ENCODE measurements around the gene RTL1.

DNA sequence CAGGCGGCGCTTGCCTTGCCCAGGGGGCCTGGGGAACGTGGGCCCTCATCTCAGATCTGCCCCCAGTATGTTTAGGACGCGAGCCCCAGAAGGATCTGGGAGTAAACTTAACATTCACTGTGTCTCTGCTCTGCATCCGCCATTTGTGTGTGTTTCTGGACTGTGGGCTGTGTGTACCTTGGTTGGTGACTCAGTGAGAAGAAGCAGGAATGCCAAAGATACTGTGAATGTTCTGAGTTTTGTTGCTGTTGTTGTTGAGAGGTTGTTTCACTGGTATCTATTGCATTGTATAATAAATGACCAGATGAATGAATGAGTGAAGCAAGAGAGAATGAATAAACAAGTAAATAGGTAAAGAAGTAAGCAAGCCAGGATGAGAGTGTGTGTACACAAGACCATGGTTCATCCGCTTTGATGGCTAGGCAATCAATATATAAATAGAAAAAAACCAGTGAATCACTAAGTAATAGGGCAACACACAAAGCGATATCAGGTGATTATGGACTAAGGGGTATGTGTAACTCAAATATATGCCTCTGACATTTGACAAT lies 57.1 kb downstream of the RTL1 start:
- TF ChIP-seq, protein P1, sequence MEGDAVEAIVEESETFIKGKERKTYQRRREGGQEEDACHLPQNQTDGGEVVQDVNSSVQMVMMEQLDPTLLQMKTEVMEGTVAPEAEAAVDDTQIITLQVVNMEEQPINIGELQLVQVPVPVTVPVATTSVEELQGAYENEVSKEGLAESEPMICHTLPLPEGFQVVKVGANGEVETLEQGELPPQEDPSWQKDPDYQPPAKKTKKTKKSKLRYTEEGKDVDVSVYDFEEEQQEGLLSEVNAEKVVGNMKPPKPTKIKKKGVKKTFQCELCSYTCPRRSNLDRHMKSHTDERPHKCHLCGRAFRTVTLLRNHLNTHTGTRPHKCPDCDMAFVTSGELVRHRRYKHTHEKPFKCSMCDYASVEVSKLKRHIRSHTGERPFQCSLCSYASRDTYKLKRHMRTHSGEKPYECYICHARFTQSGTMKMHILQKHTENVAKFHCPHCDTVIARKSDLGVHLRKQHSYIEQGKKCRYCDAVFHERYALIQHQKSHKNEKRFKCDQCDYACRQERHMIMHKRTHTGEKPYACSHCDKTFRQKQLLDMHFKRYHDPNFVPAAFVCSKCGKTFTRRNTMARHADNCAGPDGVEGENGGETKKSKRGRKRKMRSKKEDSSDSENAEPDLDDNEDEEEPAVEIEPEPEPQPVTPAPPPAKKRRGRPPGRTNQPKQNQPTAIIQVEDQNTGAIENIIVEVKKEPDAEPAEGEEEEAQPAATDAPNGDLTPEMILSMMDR (IDR thresholded peaks at IDR 0.05): no peak
- TF ChIP-seq TEAD4 (IDR thresholded peaks at IDR 0.05; ENCODE audit: borderline replicate concordance, insufficient read depth) (no peak), GABPA (IDR thresholded peaks at IDR 0.05; ENCODE audit: low read depth) (no peak), RCOR1 (IDR thresholded peaks at IDR 0.05; ENCODE audit: low read length) (no peak), FOXM1 (IDR thresholded peaks at IDR 0.05; ENCODE audit: low read depth) (no peak), POLR2AphosphoS5 (IDR thresholded peaks at IDR 0.05; ENCODE audit: low read depth, low read length) (no peak), EP300 (IDR thresholded peaks at IDR 0.05; ENCODE audit: borderline replicate concordance in 1 of 2, low read depth in 1 of 2, low read length in 1 of 2) (no peak), TAF1 (IDR thresholded peaks at IDR 0.05; ENCODE audit: borderline replicate concordance, low read depth, low read length) (no peak), JUND (IDR thresholded peaks at IDR 0.05) (no peak), ELF1 (IDR thresholded peaks at IDR 0.05) (no peak)
- TF ChIP-seq, protein P2, sequence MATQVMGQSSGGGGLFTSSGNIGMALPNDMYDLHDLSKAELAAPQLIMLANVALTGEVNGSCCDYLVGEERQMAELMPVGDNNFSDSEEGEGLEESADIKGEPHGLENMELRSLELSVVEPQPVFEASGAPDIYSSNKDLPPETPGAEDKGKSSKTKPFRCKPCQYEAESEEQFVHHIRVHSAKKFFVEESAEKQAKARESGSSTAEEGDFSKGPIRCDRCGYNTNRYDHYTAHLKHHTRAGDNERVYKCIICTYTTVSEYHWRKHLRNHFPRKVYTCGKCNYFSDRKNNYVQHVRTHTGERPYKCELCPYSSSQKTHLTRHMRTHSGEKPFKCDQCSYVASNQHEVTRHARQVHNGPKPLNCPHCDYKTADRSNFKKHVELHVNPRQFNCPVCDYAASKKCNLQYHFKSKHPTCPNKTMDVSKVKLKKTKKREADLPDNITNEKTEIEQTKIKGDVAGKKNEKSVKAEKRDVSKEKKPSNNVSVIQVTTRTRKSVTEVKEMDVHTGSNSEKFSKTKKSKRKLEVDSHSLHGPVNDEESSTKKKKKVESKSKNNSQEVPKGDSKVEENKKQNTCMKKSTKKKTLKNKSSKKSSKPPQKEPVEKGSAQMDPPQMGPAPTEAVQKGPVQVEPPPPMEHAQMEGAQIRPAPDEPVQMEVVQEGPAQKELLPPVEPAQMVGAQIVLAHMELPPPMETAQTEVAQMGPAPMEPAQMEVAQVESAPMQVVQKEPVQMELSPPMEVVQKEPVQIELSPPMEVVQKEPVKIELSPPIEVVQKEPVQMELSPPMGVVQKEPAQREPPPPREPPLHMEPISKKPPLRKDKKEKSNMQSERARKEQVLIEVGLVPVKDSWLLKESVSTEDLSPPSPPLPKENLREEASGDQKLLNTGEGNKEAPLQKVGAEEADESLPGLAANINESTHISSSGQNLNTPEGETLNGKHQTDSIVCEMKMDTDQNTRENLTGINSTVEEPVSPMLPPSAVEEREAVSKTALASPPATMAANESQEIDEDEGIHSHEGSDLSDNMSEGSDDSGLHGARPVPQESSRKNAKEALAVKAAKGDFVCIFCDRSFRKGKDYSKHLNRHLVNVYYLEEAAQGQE (IDR thresholded peaks at IDR 0.05; ENCODE audit: low read depth, low read length): no peak
- TF ChIP-seq, protein P3, sequence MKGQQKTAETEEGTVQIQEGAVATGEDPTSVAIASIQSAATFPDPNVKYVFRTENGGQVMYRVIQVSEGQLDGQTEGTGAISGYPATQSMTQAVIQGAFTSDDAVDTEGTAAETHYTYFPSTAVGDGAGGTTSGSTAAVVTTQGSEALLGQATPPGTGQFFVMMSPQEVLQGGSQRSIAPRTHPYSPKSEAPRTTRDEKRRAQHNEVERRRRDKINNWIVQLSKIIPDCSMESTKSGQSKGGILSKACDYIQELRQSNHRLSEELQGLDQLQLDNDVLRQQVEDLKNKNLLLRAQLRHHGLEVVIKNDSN (IDR thresholded peaks at IDR 0.05; ENCODE audit: borderline replicate concordance, low read depth): no peak
